HCT116 (cell line): ENCODE data around the gene GEMIN2. TPM values are rescaled to one million over a fixed set of nuclear protein-coding genes. Genes with fewer than 3 reads are reported as not detected.

Experiments
- ATAC-seq: fragments of 200-7000 bp; cut with Tn5 transposase; 2 replicates; pipeline ENCODE4 v1.9.1; 2020; ENCODE audit warnings: mild to moderate bottlenecking, moderate library complexity
- BruUV-seq: library from RNA; stranded (reverse); fragments of 400-500 nt; replicated peaks from 2 replicates; lab custom pipeline; 2021; lab: Mats Ljungman, UMichigan
- CTCF ChIA-PET: fragments of 300-600 bp; sonication (Branson Sonifier 250); formaldehyde crosslinking; loops from one replicate; lab custom pipeline; 2021; ENCODE audit warnings: antibody characterized with exemption; lab: Charles Lee
- POLR2A ChIA-PET: fragments of 300-600, 350-600 bp; sonication (Branson Sonifier 250); formaldehyde crosslinking; loops from one replicate; lab custom pipeline; 2021; ENCODE audit warnings: antibody characterized with exemption; lab: Charles Lee
- RAD21 ChIA-PET, 2 experiments: fragments of 300-600 bp; sonication (Branson Sonifier 250); formaldehyde crosslinking; loops; one replicate each; lab custom pipeline; 2023; ENCODE audit warnings: low total read pairs in 2 of 2; ENCODE audit not compliant: uncharacterized antibody in 2 of 2, unreplicated experiment in 2 of 2, low non-redundant PET in 1 of 2; lab: Charles Lee
- DNase-seq: peaks from one replicate; pipeline ENCODE4 v3.0.0-alpha.2; 2010; ENCODE audit warnings: low read depth, low spot score
- H2AFZ ChIP-seq: fragments of 200-600 bp; shearing (Covaris generic), sonication (generic); 2 replicates; pipeline ENCODE4 v1.6.1; 2017; ENCODE audit warnings: low read depth, mixed run types, mixed read lengths, antibody characterized with exemption, low read length; ENCODE audit not compliant: poor library complexity, severe bottlenecking
- H3K27ac ChIP-seq: 2 replicates; pipeline ENCODE4 v1.5.1; 2012; ENCODE audit warnings: low read depth, low read length
- H3K27me3 ChIP-seq: fragments of 200-600 bp; sonication (generic); 2 replicates; pipeline ENCODE4 v1.6.1; 2016; ENCODE audit warnings: mixed run types, low read length, mixed read lengths; ENCODE audit not compliant: insufficient read depth
- H3K36me3 ChIP-seq, 2 experiments: fragments of 200-500 bp in 1 of 2; fragments of 200-600 bp in 1 of 2; sonication (Bioruptor generic) in 1 of 2; sonication (generic) in 1 of 2; 2 replicates each; pipeline versions ENCODE4 v1.5.1 to v1.6.1; 2014 to 2016; ENCODE audit warnings: low read length in 2 of 2, inconsistent platforms in 1 of 2, mixed read lengths in 1 of 2, mixed run types in 1 of 2; ENCODE audit not compliant: insufficient read depth in 2 of 2, control insufficient read depth in 1 of 2
- H3K4me1 ChIP-seq, 2 experiments: fragments of 200-600 bp in 1 of 2; sonication (generic) in 1 of 2; 2 replicates each; pipeline versions ENCODE4 v1.5.1 to v1.6.1; 2012 to 2017; ENCODE audit warnings: low read length in 2 of 2, inconsistent platforms in 1 of 2, mild to moderate bottlenecking in 1 of 2, mixed read lengths in 1 of 2, mixed run types in 1 of 2, moderate library complexity in 1 of 2; ENCODE audit not compliant: insufficient read depth in 2 of 2, control insufficient read depth in 1 of 2
- H3K4me2 ChIP-seq: fragments of 200-600 bp; sonication (generic); 2 replicates; pipeline ENCODE4 v1.6.1; 2017; ENCODE audit warnings: mixed run types, low read length, mixed read lengths
- H3K4me3 ChIP-seq, 2 experiments: fragments of 200-600 bp in 1 of 2; sonication (generic) in 1 of 2; replicated peaks in 1 of 2; 2 replicates each; pipeline ENCODE4 v1.5.1; 2011 to 2016; ENCODE audit warnings: low read length in 2 of 2, control low read depth in 1 of 2, low read depth in 1 of 2, mild to moderate bottlenecking in 1 of 2, mixed read lengths in 1 of 2, mixed run types in 1 of 2
- H3K79me2 ChIP-seq: fragments of 200-600 bp; sonication (generic); 2 replicates; pipeline ENCODE4 v1.6.1; 2017; ENCODE audit warnings: mild to moderate bottlenecking, mixed run types, low read length, moderate library complexity, mixed read lengths; ENCODE audit not compliant: insufficient read depth
- H3K9ac ChIP-seq: fragments of 200-600 bp; sonication (generic); 2 replicates; pipeline ENCODE4 v1.6.1; 2016; ENCODE audit warnings: low read length, mixed read lengths
- H3K9me2 ChIP-seq: fragments of 200-600 bp; sonication (generic), shearing (Covaris generic); 2 replicates; pipeline ENCODE4 v1.6.1; 2017; ENCODE audit warnings: mixed run types, mild to moderate bottlenecking, moderate library complexity; ENCODE audit not compliant: insufficient read depth
- H3K9me3 ChIP-seq, 2 experiments: fragments of 200-500 bp in 1 of 2; fragments of 200-600 bp in 1 of 2; sonication (Bioruptor generic) in 1 of 2; sonication (generic) in 1 of 2; 2 replicates each; pipeline ENCODE4 v1.6.1; 2014 to 2017; ENCODE audit warnings: low read length in 2 of 2, mixed read lengths in 2 of 2, inconsistent platforms in 1 of 2, low read depth in 1 of 2, mild to moderate bottlenecking in 1 of 2, mixed run types in 1 of 2, moderate library complexity in 1 of 2; ENCODE audit not compliant: control insufficient read depth in 1 of 2, insufficient read depth in 1 of 2
- H4K20me1 ChIP-seq: fragments of 200-600 bp; sonication (generic), shearing (Covaris generic); 2 replicates; pipeline ENCODE4 v1.6.1; 2017; ENCODE audit warnings: mixed run types, mild to moderate bottlenecking, moderate library complexity; ENCODE audit not compliant: insufficient read depth
- CBX3 ChIP-seq: IDR thresholded peaks from 2 replicates; pipeline ENCODE4 v1.6.1; 2012; ENCODE audit warnings: low read depth
- EGR1 ChIP-seq: IDR thresholded peaks from 2 replicates; pipeline ENCODE4 v1.6.1; 2012; ENCODE audit warnings: low read depth
- FOSL1 ChIP-seq: IDR thresholded peaks from 2 replicates; pipeline ENCODE4 v1.6.1; 2012; ENCODE audit warnings: low read depth
- MAX ChIP-seq: IDR thresholded peaks from 2 replicates; pipeline ENCODE4 v1.6.1; 2012
- POLR2A ChIP-seq: IDR thresholded peaks from 2 replicates; pipeline ENCODE4 v1.7.0; 2011; ENCODE audit warnings: borderline replicate concordance; ENCODE audit not compliant: insufficient read depth, insufficient read length; ENCODE audit errors: extremely low read depth
- POLR2AphosphoS5 ChIP-seq: IDR thresholded peaks from 2 replicates; pipeline ENCODE4 v1.6.1; 2011; ENCODE audit warnings: mild to moderate bottlenecking, low read depth, low read length, moderate library complexity
- RAD21 ChIP-seq: IDR thresholded peaks from 2 replicates; pipeline ENCODE4 v1.6.1; 2012; ENCODE audit warnings: low read depth, mild to moderate bottlenecking
- SP1 ChIP-seq: IDR thresholded peaks from 2 replicates; pipeline ENCODE4 v1.6.1; 2012; ENCODE audit warnings: low read depth
- SRF ChIP-seq: IDR thresholded peaks from 2 replicates; pipeline ENCODE4 v1.6.1; 2012; ENCODE audit warnings: low read depth
- TCF7L2 ChIP-seq: IDR thresholded peaks from 2 replicates; pipeline ENCODE4 v1.7.0; 2011; ENCODE audit warnings: borderline replicate concordance, inconsistent platforms; ENCODE audit not compliant: insufficient read depth, insufficient read length; ENCODE audit errors: extremely low read depth
- ZBTB33 ChIP-seq: IDR thresholded peaks from 2 replicates; pipeline ENCODE4 v1.6.1; 2011; ENCODE audit warnings: mild to moderate bottlenecking, low read length, moderate library complexity; ENCODE audit not compliant: insufficient replicate concordance; ENCODE audit errors: extremely low read depth
- ZNF274 ChIP-seq: fragments of 200-500 bp; sonication (Bioruptor generic); IDR thresholded peaks from 2 replicates; pipeline ENCODE4 v1.6.1; 2014; ENCODE audit warnings: mild to moderate bottlenecking, low read depth, low read length, inconsistent platforms
- intact Hi-C: fragments of 100-400 bp; cut with micrococcal nuclease; formaldehyde crosslinking; loops from 2 replicates; pipeline ENCODE4 v1.10.0; 2022
- total RNA-seq: library from RNA; stranded (reverse); gene quantifications from one replicate; pipeline ENCODE4 v1.2.1, GENCODE V29; 2021; ENCODE audit not compliant: unreplicated experiment

The GEMIN2 gene
- total RNA-seq, 1 experiment from 2014 or later: 27.3 TPM

GRCh38 chr14:39180553-39180952 lies 66.4 kb downstream of the GEMIN2 start:
- Histone ChIP-seq H4K20me1 (peaks cover 26% of the 10 kb centered on the region; the same call in 1 of the 2 replicates), H3K4me3 (no peak overlapping the region), H2AFZ (no peak overlapping the region), H3K79me2 (peaks cover 65% of the 10 kb centered on the region), H3K9me2 (no peaks in the 10 kb centered on the region), H3K9me3 (no peaks in the 10 kb centered on the region), H3K9ac (no peak overlapping the region), H3K27ac (peak overlapping the region; percentile 10; the same call in 1 of the 2 replicates), H3K36me3 (peaks cover 76 to 85% of the 10 kb centered on the region in 2 experiments), H3K4me1 (peaks cover 6 to 8% of the 10 kb centered on the region in 2 experiments; a peak in 3 of 4 replicates), H3K27me3 (no peaks in the 10 kb centered on the region), H3K4me2 (no peak overlapping the region)
- intact Hi-C loops: no loop called here
- ChIA-PET CTCF (no interaction called here), RAD21 (no interaction called here), POLR2A (interaction anchor here (3.5 kb wide), 1 partner anchor 11 kb away, joined by 10 read pairs; the partner anchor contains the start of gene TRAPPC6B)
- DNase-seq (no peak), ATAC-seq (no peak)
- TF ChIP-seq POLR2A (no peak), CBX3 (no peak), ZBTB33 (no peak), EGR1 (no peak), MAX (no peak), ZNF274 (no peak), TCF7L2 (no peak), SP1 (no peak), POLR2AphosphoS5 (no peak), RAD21 (no peak), SRF (no peak), FOSL1 (no peak)
- BruUV-seq: no TSS peak
